HEK293T (cell line): ENCODE results near the gene TBC1D10B.

Source experiments
- ARNT ChIP-seq: fragments of 450-650 bp; IDR thresholded peaks from 2 replicates; pipeline ENCODE4 v1.6.1; 2017; ENCODE audit warnings: mild to moderate bottlenecking
- FOXA1 ChIP-seq: fragments of 450-650 bp; IDR thresholded peaks from 2 replicates; pipeline ENCODE4 v1.6.1; 2016; ENCODE audit warnings: mild to moderate bottlenecking
- FOXK2 ChIP-seq: fragments of 450-650 bp; IDR thresholded peaks from 2 replicates; pipeline ENCODE4 v1.6.1; 2016; ENCODE audit warnings: mild to moderate bottlenecking
- HDGF ChIP-seq: fragments of 450-650 bp; IDR thresholded peaks from 2 replicates; pipeline ENCODE4 v1.6.1; 2017; ENCODE audit warnings: antibody characterized with exemption, borderline replicate concordance
- NFRKB ChIP-seq: fragments of 450-650 bp; IDR thresholded peaks from 2 replicates; pipeline ENCODE4 v1.6.1; 2016; ENCODE audit warnings: mild to moderate bottlenecking, moderate library complexity
- SP1 ChIP-seq: fragments of 450-650 bp; IDR thresholded peaks from 2 replicates; pipeline ENCODE4 v1.6.1; 2017
- ZNF384 ChIP-seq: fragments of 450-650 bp; IDR thresholded peaks from 2 replicates; pipeline ENCODE4 v1.6.1; 2016

DNA sequence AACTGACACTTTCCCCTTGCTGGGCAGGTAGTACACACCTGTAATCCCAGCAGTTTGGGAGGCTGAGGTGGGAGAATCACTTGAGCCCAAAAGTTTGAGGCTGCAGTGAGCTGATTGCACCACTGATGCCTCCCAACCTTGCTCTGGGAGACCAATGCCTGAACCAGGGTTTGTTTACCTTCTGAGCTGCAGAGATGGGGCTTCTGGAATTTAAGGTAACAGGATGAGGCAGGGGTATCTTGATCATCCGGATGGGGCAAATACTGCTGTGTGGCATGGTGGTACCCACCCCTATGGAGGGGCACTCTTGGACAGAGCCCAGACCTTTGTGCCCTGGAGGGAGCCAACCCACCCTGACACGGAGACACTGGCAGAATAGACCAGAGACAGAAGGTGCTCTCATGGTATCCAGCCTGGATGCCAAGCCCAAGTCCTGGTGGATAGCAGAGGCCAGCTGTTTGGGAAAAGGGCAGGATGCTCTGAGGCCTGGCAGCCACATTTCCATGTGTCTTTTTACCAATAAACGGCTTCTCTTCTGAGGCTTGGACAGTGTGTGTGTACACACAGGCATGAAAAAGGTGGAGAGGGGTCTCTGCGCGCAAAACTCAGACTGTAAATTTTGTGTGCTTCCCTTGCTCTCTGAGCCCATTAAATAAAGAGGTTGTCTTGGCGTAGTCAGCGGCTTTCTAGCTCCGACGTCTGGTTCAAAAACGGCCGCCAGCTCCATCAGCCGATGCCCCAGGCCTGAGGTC lies 29.3 kb upstream of the TBC1D10B start:
- TF ChIP-seq NFRKB (no peak), FOXA1 (no peak), HDGF (no peak), SP1 (no peak), ZNF384 (no peak), FOXK2 (no peak), ARNT (no peak)
